NCI-H774 (cell line): Measurements from ENCODE around the gene CD8B.

Experiments used
- DNase-seq: peaks from one replicate; lab custom pipeline; 2025; lab: John Stamatoyannopoulos, UW

The CD8B gene

GRCh38 chr2:86806059-86806857, 55.4 kb downstream of the CD8B start:
- DNase-seq: no peak

GRCh38 chr2:86800856-86801567, 60.7 kb downstream of the CD8B start:
- DNase-seq: no peak

- no peak for DNase-seq
These were observed 66.8 kb downstream of the CD8B start for GRCh38 chr2:86794861-86795260.

GRCh38 chr2:86793752-86794151, 67.9 kb downstream of the CD8B start:
- DNase-seq: no peak

GRCh38 chr2:86791573-86791972, 70.1 kb downstream of the CD8B start:
- DNase-seq: no peak

- no peak for DNase-seq
These were observed 70.8 kb downstream of the CD8B start, which contains the start of gene CD8A for GRCh38 chr2:86790676-86791572. Gene CD8A, minus strand, starts transcription at chr2:86790913. Its CDS starts 88 bp downstream, at chr2:86790825.

GRCh38 chr2:86790134-86790675, 71.5 kb downstream of the CD8B start:
- DNase-seq: no peak

GRCh38 chr2:86789687-86790133, 72.0 kb downstream of the CD8B start:
- no peak for DNase-seq

GRCh38 chr2:86788881-86789686, 72.6 kb downstream of the CD8B start:
- no peak for DNase-seq

- DNase-seq: no peak
These were observed 73.5 kb downstream of the CD8B start for GRCh38 chr2:86788165-86788564.

GRCh38 chr2:86787736-86788135, 74.0 kb downstream of the CD8B start:
- no peak for DNase-seq

- no peak for DNase-seq
These were observed 75.6 kb downstream of the CD8B start for GRCh38 chr2:86786001-86786536.

- no peak for DNase-seq
These were observed 76.2 kb downstream of the CD8B start for GRCh38 chr2:86785456-86785855.

- DNase-seq: no peak
These were observed 77.9 kb downstream of the CD8B start for GRCh38 chr2:86783615-86784339.

GRCh38 chr2:86782748-86783147, 78.9 kb downstream of the CD8B start:
- no peak for DNase-seq

GRCh38 chr2:86781363-86781762, 80.3 kb downstream of the CD8B start:
- no peak for DNase-seq

GRCh38 chr2:86779971-86780370, 81.7 kb downstream of the CD8B start:
- DNase-seq: no peak

GRCh38 chr2:86778957-86779356, 82.7 kb downstream of the CD8B start:
- no peak for DNase-seq

GRCh38 chr2:86776532-86776931, 85.2 kb downstream of the CD8B start:
- no peak for DNase-seq

GRCh38 chr2:86775338-86775737, 86.3 kb downstream of the CD8B start:
- no peak for DNase-seq
